HepG2 (cell line): ENCODE data around the gene LIME1. TPM values are rescaled to one million over a fixed set of nuclear protein-coding genes. Genes with fewer than 3 reads are reported as not detected.

ENCODE experiments used
- GATAD2A ChIP-seq: IDR thresholded peaks from 2 replicates; pipeline ENCODE4 v1.6.1; 2016
- HNRNPLL ChIP-seq: fragments of 200-400 bp; formaldehyde crosslinking; IDR thresholded peaks from 2 replicates; pipeline ENCODE4 v1.6.1; 2017; ENCODE audit warnings: mild to moderate bottlenecking, low read depth, low read length; ENCODE audit not compliant: poor library complexity, severe bottlenecking
- NFKBIZ ChIP-seq: IDR thresholded peaks from 2 replicates; pipeline ENCODE4 v1.6.1; 2018; ENCODE audit warnings: missing genetic modification reagents, missing compliant biosample characterization
- ZNF138 ChIP-seq: sonication (generic); formaldehyde crosslinking; IDR thresholded peaks from 2 replicates; pipeline ENCODE4 v1.5.0; 2020; ENCODE audit warnings: mild to moderate bottlenecking, low read depth, missing genetic modification reagents
- polyA plus RNA-seq, 8 experiments: library from polyadenylated mRNA; depleted of rRNA in 3 of 8; stranded (reverse) in 7 of 8; unstranded in 1 of 8; fragments of >200 nt; fragmentation: Illumina TruSeq in 4 of 8; extraction: Trizol in 4 of 8; gene quantifications; 2 replicates each; pipeline versions ENCODE4 v1.2.1 to v1.2.3, GENCODE V29; 2011 to 2016; ENCODE audit warnings: low read depth in 4 of 8, missing spikeins in 1 of 8, mixed read lengths in 1 of 8; ENCODE audit not compliant: insufficient read depth in 1 of 8
- total RNA-seq, 5 experiments: library from RNA; depleted of rRNA; stranded (reverse); fragments of >200 nt; fragmentation: Illumina TruSeq; extraction: Trizol; gene quantifications; 2 replicates each; pipeline ENCODE4 v1.2.3, GENCODE V29; 2016; ENCODE audit warnings: low read depth in 1 of 5
- TF ChIP-seq, protein P1 (sequence below), 2 experiments: sonication (generic) in 1 of 2; formaldehyde crosslinking in 1 of 2; IDR thresholded peaks; 2 replicates each; pipeline versions ENCODE4 v1.6.1 to v1.9.0; 2014 to 2022; ENCODE audit warnings: antibody characterized with exemption in 1 of 2, borderline replicate concordance in 1 of 2, inconsistent platforms in 1 of 2, low read depth in 1 of 2, missing genetic modification reagents in 1 of 2
- TF ChIP-seq, protein P2 (sequence below): sonication (generic); formaldehyde crosslinking; IDR thresholded peaks from 2 replicates; pipeline ENCODE4 v1.9.0; 2022; ENCODE audit warnings: low read depth, missing genetic modification reagents
- TF ChIP-seq, protein P3 (sequence below): sonication (generic); formaldehyde crosslinking; IDR thresholded peaks from 2 replicates; pipeline ENCODE4 v1.4.0; 2020; ENCODE audit warnings: mild to moderate bottlenecking, missing genetic modification reagents, borderline replicate concordance
- TF ChIP-seq, protein P4 (sequence below): sonication (generic); formaldehyde crosslinking; IDR thresholded peaks from one replicate; pipeline ENCODE4 v1.5.1; 2020; ENCODE audit warnings: mild to moderate bottlenecking, missing genetic modification reagents; ENCODE audit errors: not compliant biosample characterization

The LIME1 gene
- total and polyA plus RNA-seq, 2 of the 13 experiments (the other 11 are each of a cell fraction or from before 2014, with no cell fraction given), result 13.0 to 61.5 TPM

DNA sequence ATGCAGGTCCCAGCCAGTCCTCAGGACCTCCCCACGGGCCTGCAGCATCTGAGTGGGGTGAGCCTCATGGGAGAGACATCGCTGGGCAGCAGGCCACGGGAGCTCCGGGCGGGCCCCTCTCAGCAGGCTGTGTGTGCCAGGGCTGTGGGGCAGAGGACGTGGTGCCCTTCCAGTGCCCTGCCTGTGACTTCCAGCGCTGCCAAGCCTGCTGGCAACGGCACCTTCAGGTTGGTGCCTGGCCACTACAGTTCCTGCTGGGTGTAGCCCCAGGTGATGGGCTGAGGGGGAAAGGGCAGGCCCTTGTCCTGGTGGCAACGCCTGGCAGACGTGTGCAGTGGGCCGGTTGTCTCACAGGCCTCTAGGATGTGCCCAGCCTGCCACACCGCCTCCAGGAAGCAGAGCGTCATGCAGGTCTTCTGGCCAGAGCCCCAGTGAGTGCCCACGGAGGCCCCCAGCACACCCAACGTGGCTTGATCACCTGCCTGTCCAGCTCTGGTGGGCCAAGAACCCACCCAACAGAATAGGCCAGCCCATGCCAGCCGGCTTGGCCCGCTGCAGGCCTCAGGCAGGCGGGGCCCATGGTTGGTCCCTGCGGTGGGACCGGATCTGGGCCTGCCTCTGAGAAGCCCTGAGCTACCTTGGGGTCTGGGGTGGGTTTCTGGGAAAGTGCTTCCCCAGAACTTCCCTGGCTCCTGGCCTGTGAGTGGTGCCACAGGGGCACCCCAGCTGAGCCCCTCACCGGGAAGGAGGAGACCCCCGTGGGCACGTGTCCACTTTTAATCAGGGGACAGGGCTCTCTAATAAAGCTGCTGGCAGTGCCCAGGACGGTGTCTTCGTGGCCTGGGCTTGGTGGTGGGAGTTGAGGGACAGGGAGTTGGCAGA, 40.8 kb upstream of the LIME1 start (continued):
- TF ChIP-seq, protein P1, sequence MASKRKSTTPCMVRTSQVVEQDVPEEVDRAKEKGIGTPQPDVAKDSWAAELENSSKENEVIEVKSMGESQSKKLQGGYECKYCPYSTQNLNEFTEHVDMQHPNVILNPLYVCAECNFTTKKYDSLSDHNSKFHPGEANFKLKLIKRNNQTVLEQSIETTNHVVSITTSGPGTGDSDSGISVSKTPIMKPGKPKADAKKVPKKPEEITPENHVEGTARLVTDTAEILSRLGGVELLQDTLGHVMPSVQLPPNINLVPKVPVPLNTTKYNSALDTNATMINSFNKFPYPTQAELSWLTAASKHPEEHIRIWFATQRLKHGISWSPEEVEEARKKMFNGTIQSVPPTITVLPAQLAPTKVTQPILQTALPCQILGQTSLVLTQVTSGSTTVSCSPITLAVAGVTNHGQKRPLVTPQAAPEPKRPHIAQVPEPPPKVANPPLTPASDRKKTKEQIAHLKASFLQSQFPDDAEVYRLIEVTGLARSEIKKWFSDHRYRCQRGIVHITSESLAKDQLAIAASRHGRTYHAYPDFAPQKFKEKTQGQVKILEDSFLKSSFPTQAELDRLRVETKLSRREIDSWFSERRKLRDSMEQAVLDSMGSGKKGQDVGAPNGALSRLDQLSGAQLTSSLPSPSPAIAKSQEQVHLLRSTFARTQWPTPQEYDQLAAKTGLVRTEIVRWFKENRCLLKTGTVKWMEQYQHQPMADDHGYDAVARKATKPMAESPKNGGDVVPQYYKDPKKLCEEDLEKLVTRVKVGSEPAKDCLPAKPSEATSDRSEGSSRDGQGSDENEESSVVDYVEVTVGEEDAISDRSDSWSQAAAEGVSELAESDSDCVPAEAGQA (IDR thresholded peaks at IDR 0.05; ENCODE audit: low read depth), result no peak
- TF ChIP-seq, protein P1 (CRISPR knock-in tag; IDR thresholded peaks at IDR 0.05; ENCODE audit: borderline replicate concordance), result no peak
- TF ChIP-seq, protein P2, sequence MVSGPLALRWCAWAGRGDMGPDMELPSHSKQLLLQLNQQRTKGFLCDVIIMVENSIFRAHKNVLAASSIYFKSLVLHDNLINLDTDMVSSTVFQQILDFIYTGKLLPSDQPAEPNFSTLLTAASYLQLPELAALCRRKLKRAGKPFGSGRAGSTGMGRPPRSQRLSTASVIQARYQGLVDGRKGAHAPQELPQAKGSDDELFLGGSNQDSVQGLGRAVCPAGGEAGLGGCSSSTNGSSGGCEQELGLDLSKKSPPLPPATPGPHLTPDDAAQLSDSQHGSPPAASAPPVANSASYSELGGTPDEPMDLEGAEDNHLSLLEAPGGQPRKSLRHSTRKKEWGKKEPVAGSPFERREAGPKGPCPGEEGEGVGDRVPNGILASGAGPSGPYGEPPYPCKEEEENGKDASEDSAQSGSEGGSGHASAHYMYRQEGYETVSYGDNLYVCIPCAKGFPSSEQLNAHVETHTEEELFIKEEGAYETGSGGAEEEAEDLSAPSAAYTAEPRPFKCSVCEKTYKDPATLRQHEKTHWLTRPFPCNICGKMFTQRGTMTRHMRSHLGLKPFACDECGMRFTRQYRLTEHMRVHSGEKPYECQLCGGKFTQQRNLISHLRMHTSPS (CRISPR knock-in tag), result no peak
- TF ChIP-seq HNRNPLL, result no peak
- TF ChIP-seq, protein P3, sequence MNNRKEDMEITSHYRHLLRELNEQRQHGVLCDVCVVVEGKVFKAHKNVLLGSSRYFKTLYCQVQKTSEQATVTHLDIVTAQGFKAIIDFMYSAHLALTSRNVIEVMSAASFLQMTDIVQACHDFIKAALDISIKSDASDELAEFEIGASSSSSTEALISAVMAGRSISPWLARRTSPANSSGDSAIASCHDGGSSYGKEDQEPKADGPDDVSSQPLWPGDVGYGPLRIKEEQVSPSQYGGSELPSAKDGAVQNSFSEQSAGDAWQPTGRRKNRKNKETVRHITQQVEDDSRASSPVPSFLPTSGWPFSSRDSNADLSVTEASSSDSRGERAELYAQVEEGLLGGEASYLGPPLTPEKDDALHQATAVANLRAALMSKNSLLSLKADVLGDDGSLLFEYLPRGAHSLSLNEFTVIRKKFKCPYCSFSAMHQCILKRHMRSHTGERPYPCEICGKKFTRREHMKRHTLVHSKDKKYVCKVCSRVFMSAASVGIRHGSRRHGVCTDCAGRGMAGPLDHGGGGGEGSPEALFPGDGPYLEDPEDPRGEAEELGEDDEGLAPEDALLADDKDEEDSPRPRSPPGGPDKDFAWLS, result no peak
- TF ChIP-seq ZNF138 (CRISPR knock-in tag), result no peak
- TF ChIP-seq GATAD2A (CRISPR knock-in tag), result no peak
- TF ChIP-seq NFKBIZ, result no peak
- TF ChIP-seq, protein P4, sequence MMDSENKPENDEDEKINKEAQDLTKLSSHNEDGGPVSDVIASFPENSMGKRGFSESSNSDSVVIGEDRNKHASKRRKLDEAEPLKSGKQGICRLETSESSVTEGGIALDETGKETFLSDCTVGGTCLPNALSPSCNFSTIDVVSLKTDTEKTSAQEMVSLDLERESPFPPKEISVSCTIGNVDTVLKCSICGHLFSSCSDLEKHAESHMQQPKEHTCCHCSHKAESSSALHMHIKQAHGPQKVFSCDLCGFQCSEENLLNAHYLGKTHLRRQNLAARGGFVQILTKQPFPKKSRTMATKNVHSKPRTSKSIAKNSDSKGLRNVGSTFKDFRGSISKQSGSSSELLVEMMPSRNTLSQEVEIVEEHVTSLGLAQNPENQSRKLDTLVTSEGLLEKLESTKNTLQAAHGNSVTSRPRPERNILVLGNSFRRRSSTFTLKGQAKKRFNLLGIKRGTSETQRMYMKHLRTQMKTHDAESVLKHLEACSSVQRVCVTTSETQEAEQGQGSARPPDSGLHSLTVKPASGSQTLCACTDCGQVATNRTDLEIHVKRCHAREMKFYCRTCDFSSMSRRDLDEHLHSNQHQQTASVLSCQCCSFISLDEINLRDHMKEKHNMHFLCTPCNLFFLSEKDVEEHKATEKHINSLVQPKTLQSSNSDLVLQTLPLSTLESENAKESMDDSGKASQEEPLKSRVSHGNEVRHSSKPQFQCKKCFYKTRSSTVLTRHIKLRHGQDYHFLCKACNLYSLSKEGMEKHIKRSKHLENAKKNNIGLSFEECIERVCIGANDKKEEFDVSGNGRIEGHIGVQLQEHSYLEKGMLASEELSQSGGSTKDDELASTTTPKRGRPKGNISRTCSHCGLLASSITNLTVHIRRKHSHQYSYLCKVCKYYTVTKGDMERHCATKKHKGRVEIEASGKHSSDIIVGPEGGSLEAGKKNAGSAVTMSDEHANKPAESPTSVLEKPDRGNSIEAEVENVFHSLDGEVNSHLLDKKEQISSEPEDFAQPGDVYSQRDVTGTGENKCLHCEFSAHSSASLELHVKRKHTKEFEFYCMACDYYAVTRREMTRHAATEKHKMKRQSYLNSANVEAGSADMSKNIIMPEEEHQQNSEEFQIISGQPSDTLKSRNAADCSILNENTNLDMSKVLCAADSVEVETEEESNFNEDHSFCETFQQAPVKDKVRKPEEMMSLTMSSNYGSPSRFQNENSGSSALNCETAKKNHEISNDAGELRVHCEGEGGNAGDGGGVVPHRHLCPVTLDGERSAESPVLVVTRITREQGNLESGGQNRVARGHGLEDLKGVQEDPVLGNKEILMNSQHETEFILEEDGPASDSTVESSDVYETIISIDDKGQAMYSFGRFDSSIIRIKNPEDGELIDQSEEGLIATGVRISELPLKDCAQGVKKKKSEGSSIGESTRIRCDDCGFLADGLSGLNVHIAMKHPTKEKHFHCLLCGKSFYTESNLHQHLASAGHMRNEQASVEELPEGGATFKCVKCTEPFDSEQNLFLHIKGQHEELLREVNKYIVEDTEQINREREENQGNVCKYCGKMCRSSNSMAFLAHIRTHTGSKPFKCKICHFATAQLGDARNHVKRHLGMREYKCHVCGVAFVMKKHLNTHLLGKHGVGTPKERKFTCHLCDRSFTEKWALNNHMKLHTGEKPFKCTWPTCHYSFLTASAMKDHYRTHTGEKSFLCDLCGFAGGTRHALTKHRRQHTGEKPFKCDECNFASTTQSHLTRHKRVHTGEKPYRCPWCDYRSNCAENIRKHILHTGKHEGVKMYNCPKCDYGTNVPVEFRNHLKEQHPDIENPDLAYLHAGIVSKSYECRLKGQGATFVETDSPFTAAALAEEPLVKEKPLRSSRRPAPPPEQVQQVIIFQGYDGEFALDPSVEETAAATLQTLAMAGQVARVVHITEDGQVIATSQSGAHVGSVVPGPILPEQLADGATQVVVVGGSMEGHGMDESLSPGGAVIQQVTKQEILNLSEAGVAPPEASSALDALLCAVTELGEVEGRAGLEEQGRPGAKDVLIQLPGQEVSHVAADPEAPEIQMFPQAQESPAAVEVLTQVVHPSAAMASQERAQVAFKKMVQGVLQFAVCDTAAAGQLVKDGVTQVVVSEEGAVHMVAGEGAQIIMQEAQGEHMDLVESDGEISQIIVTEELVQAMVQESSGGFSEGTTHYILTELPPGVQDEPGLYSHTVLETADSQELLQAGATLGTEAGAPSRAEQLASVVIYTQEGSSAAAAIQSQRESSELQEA, result no peak
